Neutrophil (primary cell): Measurements from ENCODE around the gene PLA2G4D.

ENCODE experiments used
- H3K27ac ChIP-seq: fragments of 200-600 bp; sonication (generic); 2 replicates; pipeline ENCODE4 v1.5.1; 2016; ENCODE audit warnings: mild to moderate bottlenecking, moderate library complexity
- H3K27me3 ChIP-seq: fragments of 200-600 bp; sonication (generic); 2 replicates; pipeline ENCODE4 v1.6.0; 2016; ENCODE audit warnings: mild to moderate bottlenecking
- H3K36me3 ChIP-seq: fragments of 200-600 bp; sonication (generic); 2 replicates; pipeline ENCODE4 v1.5.1; 2017
- H3K4me1 ChIP-seq, 2 experiments: fragments of 200-600 bp in 1 of 2; sonication (generic) in 1 of 2; 1 replicate in 1 of 2; 2 replicates in 1 of 2; pipeline versions ENCODE4 v1.5.1 to v1.6.1; 2013 to 2016; ENCODE audit warnings: low read depth in 1 of 2, low read length in 1 of 2, mild to moderate bottlenecking in 1 of 2, moderate library complexity in 1 of 2; ENCODE audit not compliant: control insufficient read depth in 1 of 2, insufficient read depth in 1 of 2
- H3K4me3 ChIP-seq, 2 experiments: fragments of 200-600 bp in 1 of 2; sonication (generic) in 1 of 2; 1 replicate in 1 of 2; 2 replicates in 1 of 2; pipeline ENCODE4 v1.5.1; 2013 to 2016; ENCODE audit warnings: low read depth in 1 of 2, low read length in 1 of 2, mild to moderate bottlenecking in 1 of 2, moderate library complexity in 1 of 2
- H3K9me3 ChIP-seq: fragments of 200-600 bp; sonication (generic); 2 replicates; pipeline ENCODE4 v1.5.1; 2016
- CTCF ChIP-seq: fragments of 200-600 bp; sonication (generic); IDR thresholded peaks from 2 replicates; pipeline ENCODE4 v1.5.1; 2016; ENCODE audit warnings: antibody characterized with exemption

PLA2G4D gene

GRCh38 chr15:42084465-42085235, 9.7 kb downstream of the PLA2G4D start:
- Histone ChIP-seq H3K4me1 (peaks cover 7 to 12% of the 10 kb centered on the region in 2 experiments), H3K4me3 (no peak overlapping the region), H3K9me3 (no peaks in the 10 kb centered on the region), H3K27me3 (no peaks in the 10 kb centered on the region), H3K27ac (no peak overlapping the region), H3K36me3 (no peaks in the 10 kb centered on the region)
- peak; percentile 89 for TF ChIP-seq CTCF

- no peak for TF ChIP-seq CTCF
- H3K27ac ChIP-seq = no peak overlapping the region
- no peak overlapping the region for H3K4me3 ChIP-seq
- H3K4me1 ChIP-seq = peaks cover 7 to 12% of the 10 kb centered on the region in 2 experiments
- H3K27me3 ChIP-seq = no peaks in the 10 kb centered on the region
- no peaks in the 10 kb centered on the region for H3K9me3 ChIP-seq
- H3K36me3 ChIP-seq = no peaks in the 10 kb centered on the region
These were observed 10.4 kb downstream of the PLA2G4D start for GRCh38 chr15:42083916-42084315.

- H3K4me1 ChIP-seq = peaks cover 7 to 12% of the 10 kb centered on the region in 2 experiments
- H3K4me3 ChIP-seq = no peak overlapping the region
- no peaks in the 10 kb centered on the region for H3K27me3 ChIP-seq
- H3K27ac ChIP-seq = no peak overlapping the region
- no peaks in the 10 kb centered on the region for H3K9me3 ChIP-seq
- no peak for TF ChIP-seq CTCF
- H3K36me3 ChIP-seq = no peaks in the 10 kb centered on the region
These were observed 10.8 kb downstream of the PLA2G4D start for GRCh38 chr15:42083605-42083908.

GRCh38 chr15:42082823-42083604, 11.3 kb downstream of the PLA2G4D start:
- H3K36me3 ChIP-seq = no peaks in the 10 kb centered on the region
- no peak overlapping the region for H3K27ac ChIP-seq
- peaks cover 7 to 12% of the 10 kb centered on the region in 2 experiments for H3K4me1 ChIP-seq
- H3K27me3 ChIP-seq = no peaks in the 10 kb centered on the region
- no peak overlapping the region for H3K4me3 ChIP-seq
- H3K9me3 ChIP-seq = no peaks in the 10 kb centered on the region
- no peak for TF ChIP-seq CTCF

- peaks cover 7 to 12% of the 10 kb centered on the region in 2 experiments for H3K4me1 ChIP-seq
- H3K27ac ChIP-seq = no peak overlapping the region
- no peak for TF ChIP-seq CTCF
- no peak overlapping the region for H3K4me3 ChIP-seq
- no peaks in the 10 kb centered on the region for H3K9me3 ChIP-seq
- H3K27me3 ChIP-seq = no peaks in the 10 kb centered on the region
- no peaks in the 10 kb centered on the region for H3K36me3 ChIP-seq
These were observed 12.2 kb downstream of the PLA2G4D start for GRCh38 chr15:42082141-42082540.
